MCF 10A (cell line): ENCODE results near the gene ZNF407. TPM values are rescaled to one million over a fixed set of nuclear protein-coding genes. Genes with fewer than 3 reads are reported as not detected.

ENCODE experiments used
- BruUV-seq: library from RNA; stranded (reverse); fragments of 400-500 nt; replicated peaks from 2 replicates; lab custom pipeline; 2021; lab: Mats Ljungman, UMichigan
- CTCF ChIA-PET: fragments of 300-600 bp; sonication (Branson Sonifier 250); formaldehyde crosslinking; extraction: SDS; loops from one replicate; lab custom pipeline; 2021; ENCODE audit warnings: antibody characterized with exemption, inconsistent platforms; lab: Yijun Ruan, JAX
- POLR2A ChIA-PET: fragments of 300-600, 350-650 bp; sonication (Branson Sonifier 250); formaldehyde crosslinking; extraction: SDS; loops from one replicate; lab custom pipeline; 2020; ENCODE audit warnings: antibody characterized with exemption, inconsistent platforms; lab: Yijun Ruan, JAX
- DNase-seq: peaks from one replicate; pipeline ENCODE4 v3.0.0-alpha.2; 2018; ENCODE audit not compliant: unreplicated experiment
- H3K27ac Mint-ChIP-seq: one replicate; pipeline ENCODE4 v1.8.0; 2022; ENCODE audit warnings: mild to moderate bottlenecking, low read depth, mixed read lengths; ENCODE audit not compliant: unreplicated experiment
- H3K27me3 Mint-ChIP-seq: one replicate; pipeline ENCODE4 v1.8.0; 2022; ENCODE audit warnings: mixed read lengths; ENCODE audit not compliant: insufficient read depth, unreplicated experiment
- H3K36me3 Mint-ChIP-seq: one replicate; pipeline ENCODE4 v1.8.0; 2022; ENCODE audit warnings: mild to moderate bottlenecking, moderate library complexity, mixed read lengths; ENCODE audit not compliant: insufficient read depth, unreplicated experiment
- H3K4me1 Mint-ChIP-seq: one replicate; pipeline ENCODE4 v1.8.0; 2022; ENCODE audit warnings: mixed read lengths; ENCODE audit not compliant: insufficient read depth, unreplicated experiment
- H3K4me3 Mint-ChIP-seq: one replicate; pipeline ENCODE4 v1.8.0; 2022; ENCODE audit warnings: mild to moderate bottlenecking, moderate library complexity, mixed read lengths; ENCODE audit not compliant: unreplicated experiment
- H3K9me3 Mint-ChIP-seq: one replicate; pipeline ENCODE4 v1.8.0; 2022; ENCODE audit warnings: mixed read lengths; ENCODE audit not compliant: unreplicated experiment
- intact Hi-C: fragments of 100-400 bp; cut with micrococcal nuclease; formaldehyde crosslinking; loops from 2 replicates; pipeline ENCODE4 v1.14.1; 2022
- total RNA-seq: library from RNA; stranded (reverse); gene quantifications from 2 replicates; pipeline ENCODE4 v1.2.3, GENCODE V29; 2022
- TF ChIP-seq, protein P1 (sequence below): fragments of 200-600 bp; IDR thresholded peaks from one replicate; pipeline ENCODE4 v1.8.0; 2022; ENCODE audit warnings: antibody characterized with exemption, mild to moderate bottlenecking; ENCODE audit not compliant: unreplicated experiment

Gene ZNF407
- total RNA-seq, 1 experiment from 2014 or later, result 9.5 TPM

- BruUV-seq, result no TSS peak
- no peak overlapping the region for H3K4me3 Mint-ChIP-seq
Observed at GRCh38 chr18:74766251-74766650, 168.6 kb downstream of the ZNF407 start.

DNA sequence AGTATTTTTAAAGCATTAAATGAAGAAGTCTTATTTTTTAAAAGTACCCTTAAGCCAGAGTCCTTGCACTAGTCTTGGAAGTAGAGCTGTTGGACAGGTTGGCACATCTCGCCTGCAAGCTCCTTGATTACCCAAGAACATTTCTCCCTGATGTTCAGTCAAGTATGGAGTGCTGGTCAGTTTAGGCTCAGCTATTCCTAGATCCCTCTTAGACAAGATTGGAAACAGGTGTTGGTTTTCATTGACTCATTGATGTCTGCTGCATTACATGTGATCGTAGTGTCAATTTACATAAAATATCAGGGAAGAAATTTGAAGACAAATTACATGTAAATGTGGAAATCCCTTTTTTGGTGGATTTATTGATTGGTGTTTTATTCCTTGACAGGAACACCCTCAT is 170.4 kb downstream of the ZNF407 start:
- H3K27me3 Mint-ChIP-seq, result no peaks in the 10 kb centered on the region
- ChIA-PET POLR2A (no interaction called here), CTCF (interaction anchor here (1.2 kb wide), 1 partner anchor 12 kb away, joined by 3 read pairs; no protein-coding TSS in a partner anchor)
- no peaks in the 10 kb centered on the region for H3K9me3 Mint-ChIP-seq
- DNase-seq, result no peak
- H3K27ac Mint-ChIP-seq, result no peak overlapping the region
- intact Hi-C loops, result no loop called here
- TF ChIP-seq, protein P1, sequence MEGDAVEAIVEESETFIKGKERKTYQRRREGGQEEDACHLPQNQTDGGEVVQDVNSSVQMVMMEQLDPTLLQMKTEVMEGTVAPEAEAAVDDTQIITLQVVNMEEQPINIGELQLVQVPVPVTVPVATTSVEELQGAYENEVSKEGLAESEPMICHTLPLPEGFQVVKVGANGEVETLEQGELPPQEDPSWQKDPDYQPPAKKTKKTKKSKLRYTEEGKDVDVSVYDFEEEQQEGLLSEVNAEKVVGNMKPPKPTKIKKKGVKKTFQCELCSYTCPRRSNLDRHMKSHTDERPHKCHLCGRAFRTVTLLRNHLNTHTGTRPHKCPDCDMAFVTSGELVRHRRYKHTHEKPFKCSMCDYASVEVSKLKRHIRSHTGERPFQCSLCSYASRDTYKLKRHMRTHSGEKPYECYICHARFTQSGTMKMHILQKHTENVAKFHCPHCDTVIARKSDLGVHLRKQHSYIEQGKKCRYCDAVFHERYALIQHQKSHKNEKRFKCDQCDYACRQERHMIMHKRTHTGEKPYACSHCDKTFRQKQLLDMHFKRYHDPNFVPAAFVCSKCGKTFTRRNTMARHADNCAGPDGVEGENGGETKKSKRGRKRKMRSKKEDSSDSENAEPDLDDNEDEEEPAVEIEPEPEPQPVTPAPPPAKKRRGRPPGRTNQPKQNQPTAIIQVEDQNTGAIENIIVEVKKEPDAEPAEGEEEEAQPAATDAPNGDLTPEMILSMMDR, result no peak
- no TSS peak for BruUV-seq
- H3K36me3 Mint-ChIP-seq, result no peaks in the 10 kb centered on the region
- H3K4me1 Mint-ChIP-seq, result no peaks in the 10 kb centered on the region
- no peak overlapping the region for H3K4me3 Mint-ChIP-seq

More at GRCh38 chr18:74766251-74766650, 168.6 kb downstream of the ZNF407 start:
- no peaks in the 10 kb centered on the region for H3K36me3 Mint-ChIP-seq
- H3K9me3 Mint-ChIP-seq, result no peaks in the 10 kb centered on the region
- TF ChIP-seq, protein P1, result no peak
- no peak for DNase-seq
- H3K27me3 Mint-ChIP-seq, result no peaks in the 10 kb centered on the region
- intact Hi-C loops, result no loop called here
- H3K27ac Mint-ChIP-seq, result no peak overlapping the region
- no peaks in the 10 kb centered on the region for H3K4me1 Mint-ChIP-seq
- POLR2A ChIA-PET, result interaction anchor here (0.6 kb wide), 1 partner anchor 19 kb away, joined by 3 read pairs; no protein-coding TSS in a partner anchor
- CTCF ChIA-PET, result interaction anchor here (0.8 kb wide), 1 partner anchor 130 kb away, joined by 3 read pairs; no protein-coding TSS in a partner anchor

DNA sequence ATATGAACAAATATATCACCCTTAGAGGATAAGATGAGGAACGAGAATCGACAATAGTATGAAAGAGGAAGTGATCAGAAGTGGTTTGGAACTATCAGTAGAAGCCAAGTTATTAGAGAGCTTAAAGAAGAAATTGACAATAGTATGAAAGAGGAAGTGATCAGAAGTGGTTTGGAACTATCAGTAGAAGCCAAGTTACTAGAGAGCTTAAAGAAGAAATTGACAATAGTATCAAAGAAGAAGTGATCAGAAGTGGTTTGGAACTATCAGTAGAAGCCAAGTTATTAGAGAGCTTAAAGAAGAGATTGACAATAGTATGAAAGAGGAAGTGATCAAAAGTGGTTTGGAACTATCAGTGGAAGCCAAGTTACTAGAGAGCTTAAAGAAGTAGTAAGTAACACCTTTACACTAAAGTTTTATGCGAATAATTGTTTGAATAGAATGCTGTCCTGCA is 175.5 kb downstream of the ZNF407 start:
- ChIA-PET POLR2A (no interaction called here), CTCF (interaction anchor here (0.6 to 1.0 kb wide), 2 partner anchors 17 to 84 kb away, joined by 3 read pairs; no protein-coding TSS in a partner anchor)
- Mint-ChIP-seq H3K4me1 (peaks cover 11% of the 10 kb centered on the region), H3K27me3 (no peaks in the 10 kb centered on the region), H3K4me3 (no peak overlapping the region), H3K9me3 (no peaks in the 10 kb centered on the region), H3K27ac (no peak overlapping the region), H3K36me3 (peaks cover 7% of the 10 kb centered on the region)
- TF ChIP-seq, protein P1, result no peak
- DNase-seq, result no peak
- intact Hi-C loops, result no loop called here
- BruUV-seq, result no TSS peak

DNA sequence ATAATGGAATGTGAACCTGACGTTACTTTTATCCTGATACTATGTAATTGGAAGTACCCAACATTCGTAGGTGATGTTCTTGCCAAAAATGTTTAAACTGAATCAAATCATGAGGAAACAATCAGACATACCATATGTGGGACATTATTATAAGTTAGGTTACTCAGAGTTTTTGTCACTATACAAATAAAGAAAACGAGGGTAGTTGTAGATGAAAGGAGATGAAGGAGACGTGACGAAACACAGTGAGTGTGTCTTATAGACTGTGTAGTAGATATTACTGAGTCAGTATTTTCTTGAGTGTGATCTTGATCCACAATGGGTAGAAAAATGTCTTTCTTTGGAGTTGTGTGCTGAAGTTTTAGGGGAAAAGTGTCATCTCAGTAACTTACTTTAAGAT is 176.8 kb downstream of the ZNF407 start:
- H3K9me3 Mint-ChIP-seq, result no peaks in the 10 kb centered on the region
- H3K4me1 Mint-ChIP-seq, result peaks cover 16% of the 10 kb centered on the region
- DNase-seq, result no peak
- no TSS peak for BruUV-seq
- CTCF ChIA-PET, result interaction anchor here (0.6 kb wide), 1 partner anchor 93 kb away, joined by 3 read pairs; no protein-coding TSS in a partner anchor
- TF ChIP-seq, protein P1, result no peak
- intact Hi-C loops, result no loop called here
- H3K36me3 Mint-ChIP-seq, result peaks cover 7% of the 10 kb centered on the region
- H3K27me3 Mint-ChIP-seq, result no peaks in the 10 kb centered on the region
- POLR2A ChIA-PET, result no interaction called here
- no peak overlapping the region for H3K4me3 Mint-ChIP-seq
- H3K27ac Mint-ChIP-seq, result no peak overlapping the region
